H1 (cell line): ENCODE data around the gene TMEM131L. TPM values are rescaled to one million over a fixed set of nuclear protein-coding genes. Genes with fewer than 3 reads are reported as not detected.
"Not testable (repeated sequence)": the region's sequence is repeated elsewhere in the genome, so short reads cannot be mapped to it uniquely, and the experiment has no call there.

Source experiments
- CTCF ChIA-PET: fragments of 300-600 bp; sonication (Branson Sonifier 250); formaldehyde crosslinking; loops from one replicate; lab custom pipeline; 2021; ENCODE audit not compliant: partially characterized antibody; lab: Charles Lee
- POLR2A ChIA-PET: fragments of 300-600 bp; sonication (Branson Sonifier 250); formaldehyde crosslinking; loops from one replicate; lab custom pipeline; 2021; ENCODE audit warnings: inconsistent platforms; ENCODE audit not compliant: partially characterized antibody; lab: Charles Lee
- DNase-seq, 2 experiments: peaks; one replicate each; pipeline versions ENCODE4 v3.0.0 to v3.0.0-alpha.2; 2010 to 2022; ENCODE audit warnings: low spot score in 2 of 2, low read depth in 1 of 2, mixed read lengths in 1 of 2
- FAIRE-seq: peaks from 2 replicates; lab custom pipeline; 2011; peaks lifted over from hg19 to GRCh38; lab: Jason Lieb, UNC
- H2AFZ ChIP-seq: 2 replicates; pipeline ENCODE4 v1.8.1; 2012; ENCODE audit warnings: low read length, inconsistent platforms
- H2AK5ac ChIP-seq: 2 replicates; pipeline ENCODE4 v1.6.1; 2013; ENCODE audit warnings: low read depth, low read length
- H2BK120ac ChIP-seq: replicated peaks from 2 replicates; pipeline ENCODE3; 2013; ENCODE audit warnings: low read depth, low read length, inconsistent platforms
- H2BK12ac ChIP-seq: 2 replicates; pipeline ENCODE4 v1.6.1; 2013; ENCODE audit warnings: low read depth, low read length
- H2BK15ac ChIP-seq: 2 replicates; pipeline ENCODE4 v1.6.1; 2013; ENCODE audit warnings: low read length
- H2BK20ac ChIP-seq: 2 replicates; pipeline ENCODE4 v1.6.1; 2013; ENCODE audit warnings: low read length
- H2BK5ac ChIP-seq: 2 replicates; pipeline ENCODE4 v1.6.1; 2013; ENCODE audit warnings: low read depth, low read length
- H3K14ac ChIP-seq: 2 replicates; pipeline ENCODE4 v1.6.1; 2013; ENCODE audit warnings: inconsistent platforms; ENCODE audit not compliant: insufficient read length
- H3K18ac ChIP-seq: 2 replicates; pipeline ENCODE4 v1.6.1; 2013; ENCODE audit warnings: low read length; ENCODE audit errors: extremely low read depth
- H3K23ac ChIP-seq: 2 replicates; pipeline ENCODE4 v1.6.1; 2013; ENCODE audit warnings: inconsistent platforms; ENCODE audit not compliant: insufficient read length
- H3K23me2 ChIP-seq: 2 replicates; pipeline ENCODE4 v1.6.1; 2013; ENCODE audit warnings: low read depth, low read length
- H3K27ac ChIP-seq: 2 replicates; pipeline ENCODE4 v1.6.1; 2011; ENCODE audit warnings: low read depth, low read length, inconsistent platforms
- H3K27me3 ChIP-seq, 4 experiments: replicated peaks in 1 of 4; 1 replicate in 1 of 4; 2 replicates in 3 of 4; pipeline versions ENCODE4 v1.6.1 to v1.8.1; 2011 to 2013; ENCODE audit warnings: low read length in 3 of 4, mild to moderate bottlenecking in 3 of 4, inconsistent platforms in 2 of 4, mixed read lengths in 2 of 4, moderate library complexity in 1 of 4; ENCODE audit not compliant: control insufficient read depth in 3 of 4, insufficient read depth in 3 of 4; ENCODE audit errors: extremely low read depth in 1 of 4
- H3K36me3 ChIP-seq, 4 experiments: 2 replicates each; pipeline versions ENCODE4 v1.6.1 to v1.8.1; 2011 to 2013; ENCODE audit warnings: mild to moderate bottlenecking in 4 of 4, low read length in 3 of 4, moderate library complexity in 2 of 4, control low read depth in 1 of 4, inconsistent platforms in 1 of 4; ENCODE audit not compliant: insufficient read depth in 4 of 4, control insufficient read depth in 2 of 4
- H3K4ac ChIP-seq: replicated peaks from 2 replicates; pipeline ENCODE3; 2013; ENCODE audit warnings: low read length, low read depth, mixed read lengths, inconsistent platforms; ENCODE audit not compliant: insufficient read length
- H3K4me1 ChIP-seq, 4 experiments: replicated peaks in 1 of 4; 1 replicate in 1 of 4; 2 replicates in 3 of 4; pipeline versions ENCODE4 v1.6.1 to v1.8.1; 2011 to 2013; ENCODE audit warnings: low read length in 3 of 4, inconsistent platforms in 2 of 4, mixed read lengths in 1 of 4; ENCODE audit not compliant: insufficient read depth in 4 of 4, control insufficient read depth in 3 of 4
- H3K4me2 ChIP-seq, 2 experiments: 2 replicates each; pipeline versions ENCODE4 v1.6.1 to v1.8.1; 2011 to 2013; ENCODE audit warnings: low read depth in 2 of 2, low read length in 2 of 2, control low read depth in 1 of 2, inconsistent platforms in 1 of 2, mild to moderate bottlenecking in 1 of 2; ENCODE audit not compliant: insufficient read depth in 1 of 2
- H3K4me3 ChIP-seq, 4 experiments: fragments of 200-600, 300-600 bp in 1 of 4; sonication (generic), shearing (Covaris generic), sonication (Bioruptor Twin) in 1 of 4; 2 replicates each; pipeline versions ENCODE4 v1.5.1 to v1.8.1; 2011 to 2016; ENCODE audit warnings: low read length in 4 of 4, low read depth in 3 of 4, control low read depth in 2 of 4, inconsistent platforms in 2 of 4, mild to moderate bottlenecking in 2 of 4, mixed read lengths in 1 of 4, moderate library complexity in 1 of 4; ENCODE audit not compliant: insufficient read depth in 2 of 4; ENCODE audit errors: extremely low read depth in 1 of 4
- H3K56ac ChIP-seq: replicated peaks from 2 replicates; pipeline ENCODE3; 2013; ENCODE audit warnings: low read depth, mild to moderate bottlenecking, mixed read lengths, low read length, inconsistent platforms; ENCODE audit not compliant: insufficient read length
- H3K79me1 ChIP-seq: 2 replicates; pipeline ENCODE4 v1.6.1; 2013; ENCODE audit warnings: low read depth, low read length, control low read depth
- H3K79me2 ChIP-seq, 2 experiments: 2 replicates each; pipeline versions ENCODE4 v1.6.1 to v1.8.1; 2012 to 2013; ENCODE audit warnings: low read length in 2 of 2, mild to moderate bottlenecking in 2 of 2, inconsistent platforms in 1 of 2; ENCODE audit not compliant: insufficient read depth in 2 of 2, control insufficient read depth in 1 of 2
- H3K9ac ChIP-seq, 4 experiments: replicated peaks in 1 of 4; 1 replicate in 1 of 4; 2 replicates in 3 of 4; pipeline versions ENCODE4 v1.6.1 to v1.8.1; 2011 to 2013; ENCODE audit warnings: low read depth in 3 of 4, low read length in 3 of 4, control low read depth in 2 of 4, mild to moderate bottlenecking in 2 of 4, moderate library complexity in 2 of 4, inconsistent platforms in 1 of 4; ENCODE audit errors: extremely low read depth in 1 of 4
- H3K9me3 ChIP-seq, 2 experiments: 2 replicates each; pipeline versions ENCODE4 v1.6.1 to v1.8.1; 2012 to 2013; ENCODE audit warnings: mild to moderate bottlenecking in 2 of 2, moderate library complexity in 2 of 2, control low read depth in 1 of 2, inconsistent platforms in 1 of 2, low read depth in 1 of 2, low read length in 1 of 2, mixed read lengths in 1 of 2; ENCODE audit not compliant: insufficient read depth in 2 of 2
- H4K20me1 ChIP-seq, 2 experiments: replicated peaks in 1 of 2; 2 replicates each; pipeline versions ENCODE3 to v1.8.1; 2011 to 2013; ENCODE audit warnings: inconsistent platforms in 2 of 2, low read length in 2 of 2, mild to moderate bottlenecking in 1 of 2; ENCODE audit not compliant: insufficient read depth in 2 of 2, control insufficient read depth in 1 of 2
- H4K5ac ChIP-seq: 2 replicates; pipeline ENCODE4 v1.6.1; 2013; ENCODE audit warnings: low read length, low read depth, mixed read lengths, inconsistent platforms; ENCODE audit not compliant: insufficient read length
- H4K8ac ChIP-seq: 2 replicates; pipeline ENCODE4 v1.8.0; 2013; ENCODE audit warnings: mild to moderate bottlenecking, moderate library complexity, low read length, inconsistent platforms; ENCODE audit not compliant: insufficient read depth; ENCODE audit errors: extremely low read depth
- H4K91ac ChIP-seq: replicated peaks from 2 replicates; pipeline ENCODE3; 2013; ENCODE audit warnings: low read length, mixed read lengths, inconsistent platforms; ENCODE audit not compliant: insufficient read length
- JUND ChIP-seq: IDR thresholded peaks from 2 replicates; pipeline ENCODE4 v1.6.1; 2011; ENCODE audit warnings: mild to moderate bottlenecking, improper control_type of control experiment, low read length
- KDM1A ChIP-seq: fragments of 200-600, 300-600 bp; sonication (generic); IDR thresholded peaks from 2 replicates; pipeline ENCODE4 v1.7.1; 2016; ENCODE audit warnings: mild to moderate bottlenecking, low read length, borderline replicate concordance
- RNF2 ChIP-seq: fragments of 200-900, 300-1000 bp; sonication (generic); IDR thresholded peaks from 2 replicates; pipeline ENCODE4 v1.7.1; 2016; ENCODE audit warnings: borderline replicate concordance, low read depth, mild to moderate bottlenecking, antibody characterized with exemption, low read length; ENCODE audit not compliant: poor library complexity, severe bottlenecking; ENCODE audit errors: missing control alignments
- WGBS, 2 experiments: shearing (Covaris generic) in 1 of 2; methylation state at CpG; one replicate each; pipeline versions ENCODE4 v1.1.6 to v1.1.7; 2013 to 2015; ENCODE audit warnings: low lambda C conversion rate in 2 of 2, mixed read lengths in 2 of 2, inconsistent platforms in 1 of 2, low coverage in 1 of 2, missing lambda C conversion rate in 1 of 2; ENCODE audit not compliant: insufficient replicate concordance in 2 of 2, insufficient coverage in 1 of 2, insufficient read length in 1 of 2; ENCODE audit errors: extremely low coverage in 1 of 2, missing lambda C conversion rate in 1 of 2; 5-methylcytosine and 5-hydroxymethylcytosine counted together
- polyA plus RNA-seq, 7 experiments: library from polyadenylated mRNA; depleted of rRNA in 3 of 7; stranded (reverse) in 5 of 7; unstranded in 2 of 7; fragments of >200 nt in 5 of 7; fragments of 200-250 nt in 2 of 7; gene quantifications; 1 replicate in 5 of 7; 2 replicates in 1 of 7; 4 replicates in 1 of 7; pipeline versions ENCODE4 v1.2.1 to v1.2.3, GENCODE V29; 2011 to 2013; ENCODE audit warnings: missing spikeins in 2 of 7, mixed read lengths in 2 of 7
- total RNA-seq: library from RNA; stranded (reverse); fragmentation: NEBNext Ultra II Directional; extraction: Animal tissue kit (Norgen Biotek cat#: 25700); gene quantifications from 2 replicates; pipeline ENCODE4 v1.2.1, GENCODE V29; 2021

TMEM131L gene
- total and polyA plus RNA-seq, 2 of the 8 experiments (the other 6 are each of a cell fraction or from before 2014, with no cell fraction given), result 14.3 to 26.1 TPM

DNA sequence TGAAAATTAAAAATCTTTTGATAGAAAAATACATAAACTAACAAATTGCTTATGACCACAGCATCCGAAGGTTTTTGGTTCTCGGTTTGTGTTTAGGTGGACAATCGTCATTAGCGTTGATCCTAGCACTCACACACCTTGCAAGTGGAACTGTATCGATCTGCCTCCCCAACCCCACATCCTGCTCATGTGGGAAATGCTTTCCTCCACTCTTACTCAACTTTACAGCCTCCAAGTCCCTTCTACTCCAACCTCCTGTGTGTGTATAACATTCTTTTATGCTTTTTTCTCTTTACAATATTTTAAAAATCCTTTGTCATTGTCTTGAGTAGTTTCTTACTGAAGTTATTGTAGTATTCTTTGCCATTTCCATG is 15.6 kb upstream of the TMEM131L start (continued):
- TF ChIP-seq RNF2 (no peak), KDM1A (no peak), JUND (no peak)

- H2BK5ac ChIP-seq, H3K4ac ChIP-seq, FAIRE-seq, H2AFZ ChIP-seq, H2BK120ac ChIP-seq, H3K79me2 ChIP-seq, H3K18ac ChIP-seq, H4K91ac ChIP-seq, H3K27ac ChIP-seq, H3K4me2 ChIP-seq, H3K27me3 ChIP-seq, H3K4me3 ChIP-seq, H4K5ac ChIP-seq, H3K9me3 ChIP-seq, H2BK12ac ChIP-seq, H3K23me2 ChIP-seq, H3K56ac ChIP-seq, H3K14ac ChIP-seq, H4K8ac ChIP-seq, H3K36me3 ChIP-seq, DNase-seq, H2AK5ac ChIP-seq, H3K9ac ChIP-seq, H2BK20ac ChIP-seq, H4K20me1 ChIP-seq, H3K23ac ChIP-seq, H3K79me1 ChIP-seq, H2BK15ac ChIP-seq: not testable (repeated sequence)
- peaks cover 2 to 11% (median 7%) of the 10 kb centered on the region in 4 experiments; a peak in 5 of 7 replicates for H3K4me1 ChIP-seq
- POLR2A ChIA-PET, result interaction anchor here (0.6 to 2.0 kb wide), 3 partner anchors 15 to 1539 kb away, joined by 3 to 13 read pairs (median 4); partner anchors contain the start of gene TMEM131L
- CTCF ChIA-PET, result interaction anchor here (0.7 to 1.5 kb wide), 2 partner anchors 12 to 184 kb away, joined by 4 to 5 read pairs; no protein-coding TSS in a partner anchor
- 83% methylated on average over 13 of the region's 13 CpGs; no CpG with 5 or more reads in 1 of the 2 experiments for WGBS, 2 experiments
These were observed 15.0 kb upstream of the TMEM131L start for GRCh38 chr4:153451145-153451544.
